Gastroesophageal sphincter (tissue), 4 donors: ENCODE results near the gene MAS1L. TPM values are rescaled to one million over a fixed set of nuclear protein-coding genes. Genes with fewer than 3 reads are reported as not detected.

ENCODE experiments used
- ATAC-seq: fragments of 150-250 bp; one replicate; pipeline ENCODE4 v1.9.1; 2016; ENCODE audit warnings: mild to moderate bottlenecking, moderate library complexity
- H3K27ac ChIP-seq, 4 donors: fragments of 200-600 bp; sonication (generic) in 3 of 4; 1 replicate in 3 of 4; 2 replicates in 1 of 4; pipeline ENCODE4 v1.5.1; 2016 to 2019
- H3K27me3 ChIP-seq: fragments of 200-600 bp; sonication (generic); one replicate; pipeline ENCODE4 v1.5.1; 2019
- H3K36me3 ChIP-seq, 2 donors: fragments of 200-600 bp; sonication (generic); one replicate each; pipeline ENCODE4 v1.5.1; 2019; ENCODE audit warnings: control low read depth in 1 of 2
- H3K4me1 ChIP-seq, 3 donors: fragments of 200-600 bp; sonication (generic); 1 replicate in 2 of 3; 2 replicates in 1 of 3; pipeline ENCODE4 v1.5.1; 2016 to 2019; ENCODE audit warnings: control low read depth in 2 of 3
- H3K4me3 ChIP-seq, 2 donors: fragments of 200-600 bp; sonication (generic); one replicate each; pipeline ENCODE4 v1.5.1; 2019; ENCODE audit warnings: mild to moderate bottlenecking in 1 of 2, moderate library complexity in 1 of 2
- H3K9me3 ChIP-seq, 3 donors: fragments of 200-600 bp; sonication (generic); one replicate each; pipeline ENCODE4 v1.5.1; 2017 to 2019; ENCODE audit warnings: control low read depth in 2 of 3
- CTCF ChIP-seq, 4 experiments: fragments of 200-600 bp in 2 of 4; fragments of 450-650 bp in 2 of 4; sonication (generic) in 1 of 4; IDR thresholded peaks; one replicate each; pipeline ENCODE4 v1.5.1; 2017 to 2019; ENCODE audit warnings: antibody characterized with exemption in 4 of 4, mild to moderate bottlenecking in 2 of 4, moderate library complexity in 2 of 4
- EP300 ChIP-seq: sonication (generic); formaldehyde crosslinking; IDR thresholded peaks from one replicate; pipeline ENCODE4 v1.6.1; 2017; ENCODE audit warnings: antibody characterized with exemption, mild to moderate bottlenecking
- POLR2A ChIP-seq, 2 donors: fragments of 450-650 bp; IDR thresholded peaks; one replicate each; pipeline ENCODE4 v1.6.1; 2017; ENCODE audit warnings: antibody characterized with exemption in 2 of 2, mild to moderate bottlenecking in 2 of 2, moderate library complexity in 1 of 2
- POLR2AphosphoS5 ChIP-seq: sonication (generic); formaldehyde crosslinking; IDR thresholded peaks from one replicate; pipeline ENCODE4 v1.6.1; 2017; ENCODE audit warnings: antibody characterized with exemption
- WGBS, 2 donors: methylation state at CpG; one replicate each; pipeline ENCODE4 v1.1.5; 2018; ENCODE audit warnings: low coverage in 1 of 2; 5-methylcytosine and 5-hydroxymethylcytosine counted together
- total RNA-seq, 4 donors: library from RNA; depleted of rRNA; stranded (reverse); fragments of >200 nt; gene quantifications; one replicate each; pipeline ENCODE4 v1.1.0, GENCODE V29; 2016

Gene MAS1L
- total RNA-seq, 4 donors from 2014 or later: not detected

- H3K9me3 ChIP-seq: no peaks in the 10 kb centered on the region
- H3K36me3 ChIP-seq: no peaks in the 10 kb centered on the region
- no peak overlapping the region for H3K4me3 ChIP-seq
- H3K27me3 ChIP-seq: peaks cover 35% of the 10 kb centered on the region
- no peaks in the 10 kb centered on the region for H3K4me1 ChIP-seq
- ATAC-seq: no peak
- 80 to 100% methylated on average over 1 to 2 of the region's 6 CpGs for WGBS, 2 donors
- H3K27ac ChIP-seq: no peak overlapping the region
- TF ChIP-seq EP300 (no peak), POLR2A (IDR thresholded peaks at IDR 0.05) (no peak), POLR2AphosphoS5 (no peak), CTCF (IDR thresholded peaks at IDR 0.05) (no peak)
Measured at GRCh38 chr6:29501106-29501505, 13.3 kb upstream of the MAS1L start.

- WGBS, 2 donors: 83% methylated on average over 1 to 7 of the region's 8 CpGs
- no peak overlapping the region for H3K27ac ChIP-seq
- no peaks in the 10 kb centered on the region for H3K36me3 ChIP-seq
- peaks cover 40% of the 10 kb centered on the region for H3K27me3 ChIP-seq
- no peaks in the 10 kb centered on the region for H3K4me1 ChIP-seq
- no peak for TF ChIP-seq EP300
- no peak for TF ChIP-seq POLR2A (IDR thresholded peaks at IDR 0.05)
- no peak for TF ChIP-seq CTCF (IDR thresholded peaks at IDR 0.05)
- TF ChIP-seq POLR2AphosphoS5: no peak
- H3K9me3 ChIP-seq: no peaks in the 10 kb centered on the region
- ATAC-seq: no peak
- no peak overlapping the region for H3K4me3 ChIP-seq
Measured at GRCh38 chr6:29500594-29500993, 12.8 kb upstream of the MAS1L start.

GRCh38 chr6:29499704-29500103 lies 11.9 kb upstream of the MAS1L start:
- 77% methylated on average over 5 of the region's 5 CpGs; no CpG with 5 or more reads in 1 of the 2 donors for WGBS, 2 donors
- no peak for TF ChIP-seq EP300
- no peak for TF ChIP-seq POLR2A (IDR thresholded peaks at IDR 0.05)
- no peak for TF ChIP-seq CTCF (IDR thresholded peaks at IDR 0.05)
- no peak for TF ChIP-seq POLR2AphosphoS5
- no peaks in the 10 kb centered on the region for H3K9me3 ChIP-seq
- H3K4me3 ChIP-seq: no peak overlapping the region
- H3K36me3 ChIP-seq: no peaks in the 10 kb centered on the region
- peaks cover 44% of the 10 kb centered on the region for H3K27me3 ChIP-seq
- H3K27ac ChIP-seq: no peak overlapping the region
- H3K4me1 ChIP-seq: no peaks in the 10 kb centered on the region
- ATAC-seq: no peak

GRCh38 chr6:29496961-29497360 lies 9.2 kb upstream of the MAS1L start:
- no peaks in the 10 kb centered on the region for H3K4me1 ChIP-seq
- H3K9me3 ChIP-seq: no peaks in the 10 kb centered on the region
- H3K4me3 ChIP-seq: no peak overlapping the region
- TF ChIP-seq CTCF (IDR thresholded peaks at IDR 0.05): no peak
- H3K27me3 ChIP-seq: peaks cover 42% of the 10 kb centered on the region
- ATAC-seq: no peak
- WGBS, 2 donors: 54 to 72% methylated on average over 4 of the region's 4 CpGs
- H3K36me3 ChIP-seq: no peaks in the 10 kb centered on the region
- H3K27ac ChIP-seq: no peak overlapping the region

- 40 to 92% methylated on average over 2 of the region's 4 CpGs for WGBS, 2 donors
- no peaks in the 10 kb centered on the region for H3K36me3 ChIP-seq
Measured at GRCh38 chr6:29495571-29495970, 7.8 kb upstream of the MAS1L start.

More at GRCh38 chr6:29495571-29495970, 7.8 kb upstream of the MAS1L start:
- Histone ChIP-seq H3K4me1 (no peaks in the 10 kb centered on the region), H3K9me3 (no peaks in the 10 kb centered on the region), H3K4me3 (no peak overlapping the region), H3K27me3 (peaks cover 30% of the 10 kb centered on the region), H3K27ac (no peak overlapping the region)
- no peak for ATAC-seq
- TF ChIP-seq POLR2AphosphoS5: no peak
- TF ChIP-seq EP300: no peak
- TF ChIP-seq POLR2A (IDR thresholded peaks at IDR 0.05): no peak
- no peak for TF ChIP-seq CTCF (IDR thresholded peaks at IDR 0.05)
